GM12864 (cell line): ENCODE measurements around the gene COQ5.

Experiments
- DNase-seq: peaks from one replicate; pipeline ENCODE4 v3.0.0-alpha.2; 2011; ENCODE audit warnings: low read depth
- H3K4me3 ChIP-seq: 2 replicates; pipeline ENCODE4 v1.5.1; 2011; ENCODE audit warnings: mild to moderate bottlenecking, low read depth, low read length, control low read depth
- CTCF ChIP-seq: IDR thresholded peaks from 2 replicates; pipeline ENCODE4 v1.5.1; 2011; ENCODE audit warnings: low read depth, mild to moderate bottlenecking, moderate library complexity, low read length, control low read depth, inconsistent platforms; ENCODE audit errors: missing control alignments

COQ5 gene

GRCh38 chr12:120465756-120466155 lies 63.2 kb downstream of the COQ5 start:
- no peak for DNase-seq
- H3K4me3 ChIP-seq, result no peak overlapping the region
- no peak for TF ChIP-seq CTCF

GRCh38 chr12:120463712-120464111 lies 65.2 kb downstream of the COQ5 start:
- DNase-seq, result no peak
- no peak overlapping the region for H3K4me3 ChIP-seq
- no peak for TF ChIP-seq CTCF

- no peak overlapping the region for H3K4me3 ChIP-seq
- no peak for DNase-seq
- TF ChIP-seq CTCF, result no peak
These were observed 66.8 kb downstream of the COQ5 start for GRCh38 chr12:120462099-120462640.

GRCh38 chr12:120460157-120460556 lies 68.8 kb downstream of the COQ5 start:
- no peak for TF ChIP-seq CTCF
- no peak overlapping the region for H3K4me3 ChIP-seq

GRCh38 chr12:120457133-120457532 lies 71.8 kb downstream of the COQ5 start:
- no peak overlapping the region for H3K4me3 ChIP-seq
- TF ChIP-seq CTCF, result peak; percentile 43
- no peak for DNase-seq

More at GRCh38 chr12:120460157-120460556, 68.8 kb downstream of the COQ5 start:
- no peak for DNase-seq

GRCh38 chr12:120455302-120455701 lies 73.7 kb downstream of the COQ5 start:
- H3K4me3 ChIP-seq, result no peak overlapping the region
- TF ChIP-seq CTCF, result no peak

GRCh38 chr12:120453977-120454376 lies 75.0 kb downstream of the COQ5 start:
- H3K4me3 ChIP-seq, result no peak overlapping the region
- peak; percentile 76 for TF ChIP-seq CTCF
- no peak for DNase-seq

More at GRCh38 chr12:120455302-120455701, 73.7 kb downstream of the COQ5 start:
- no peak for DNase-seq
